OCI-LY7 (cell line): ENCODE results near the gene ELF2.
"Not testable (repeated sequence)": the region's sequence is repeated elsewhere in the genome, so short reads cannot be mapped to it uniquely, and the experiment has no call there.

ENCODE experiments used
- CTCF ChIP-seq: fragments of 200-600 bp; sonication (generic); conservative IDR thresholded peaks from 2 replicates; pipeline ENCODE4 v1.5.1; 2014; ENCODE audit warnings: mild to moderate bottlenecking, antibody characterized with exemption, low read length, moderate library complexity, mixed read lengths
- EZH2phosphoT487 ChIP-seq: fragments of 200-600 bp; sonication (generic); IDR thresholded peaks from 2 replicates; pipeline ENCODE4 v1.6.1; 2018; ENCODE audit warnings: low read depth, borderline replicate concordance, mild to moderate bottlenecking, mixed run types, antibody characterized with exemption, low read length, moderate library complexity, mixed read lengths

GRCh38 chr4:139197214-139197613, 20.2 kb upstream of the ELF2 start:
- TF ChIP-seq CTCF, EZH2phosphoT487: not testable (repeated sequence)
